SK-N-SH (cell line): ENCODE measurements around the gene GEN1. TPM values are rescaled to one million over a fixed set of nuclear protein-coding genes. Genes with fewer than 3 reads are reported as not detected.

Experiments
- CHD2 ChIP-seq: fragments of 150-350 bp; IDR thresholded peaks from 2 replicates; pipeline ENCODE4 v1.6.1; 2018; ENCODE audit warnings: low read length; ENCODE audit not compliant: partially characterized antibody
- CTCF ChIP-seq: fragments of 200-600 bp; sonication (generic); IDR thresholded peaks from 2 replicates; pipeline ENCODE4 v1.6.1; 2017; ENCODE audit warnings: antibody characterized with exemption, mild to moderate bottlenecking, moderate library complexity
- ELF1 ChIP-seq: IDR thresholded peaks from 2 replicates; pipeline ENCODE4 v1.4.0; 2012
- EZH2phosphoT487 ChIP-seq: fragments of 200-600 bp; sonication (generic); IDR thresholded peaks from 2 replicates; pipeline ENCODE4 v1.6.1; 2017; ENCODE audit warnings: low read depth, mixed run types, mild to moderate bottlenecking, antibody characterized with exemption, moderate library complexity, borderline replicate concordance
- FOSL2 ChIP-seq: IDR thresholded peaks from 2 replicates; pipeline ENCODE4 v1.4.0; 2012; ENCODE audit warnings: low read depth, mild to moderate bottlenecking, moderate library complexity, borderline replicate concordance
- FOXJ3 ChIP-seq: sonication (generic); formaldehyde crosslinking; IDR thresholded peaks from 2 replicates; pipeline ENCODE4 v1.5.1; 2020; ENCODE audit warnings: mild to moderate bottlenecking, missing genetic modification reagents
- FOXM1 ChIP-seq: IDR thresholded peaks from 2 replicates; pipeline ENCODE4 v1.4.0; 2012; ENCODE audit warnings: low read depth, mild to moderate bottlenecking
- GATA2 ChIP-seq: sonication (generic); formaldehyde crosslinking; IDR thresholded peaks from 2 replicates; pipeline ENCODE4 v1.5.0; 2020; ENCODE audit warnings: mild to moderate bottlenecking, missing genetic modification reagents
- JUND ChIP-seq: IDR thresholded peaks from 2 replicates; pipeline ENCODE4 v1.4.0; 2012
- NRF1 ChIP-seq: IDR thresholded peaks from 2 replicates; pipeline ENCODE4 v1.6.1; 2012; ENCODE audit warnings: low read depth, mild to moderate bottlenecking, low read length
- POLR2AphosphoS5 ChIP-seq: IDR thresholded peaks from 2 replicates; pipeline ENCODE4 v1.6.1; 2012; ENCODE audit warnings: low read depth, low read length
- RFX5 ChIP-seq: IDR thresholded peaks from 2 replicates; pipeline ENCODE4 v1.6.1; 2012; ENCODE audit warnings: mild to moderate bottlenecking, improper control_type of control experiment, low read length
- SMC3 ChIP-seq: IDR thresholded peaks from 2 replicates; pipeline ENCODE4 v1.6.1; 2012; ENCODE audit warnings: low read depth, low read length, improper control_type of control experiment
- TAF1 ChIP-seq: IDR thresholded peaks from 2 replicates; pipeline ENCODE4 v1.6.1; 2012; ENCODE audit warnings: low read depth, mild to moderate bottlenecking, low read length, moderate library complexity, borderline replicate concordance
- USF2 ChIP-seq: fragments of 150-350 bp; IDR thresholded peaks from 2 replicates; pipeline ENCODE4 v1.6.1; 2017; ENCODE audit warnings: antibody characterized with exemption, low read length, low read depth, borderline replicate concordance
- polyA plus RNA-seq, 3 experiments: library from polyadenylated mRNA; depleted of rRNA; stranded (reverse); fragments of >200 nt; gene quantifications; 2 replicates each; pipeline ENCODE4 v1.2.3, GENCODE V29; 2012
- TF ChIP-seq, protein P1 (sequence below): IDR thresholded peaks from 2 replicates; pipeline ENCODE4 v1.6.1; 2012; ENCODE audit warnings: mild to moderate bottlenecking, low read depth, low read length, moderate library complexity
- TF ChIP-seq, protein P2 (sequence below): IDR thresholded peaks from 2 replicates; pipeline ENCODE4 v1.4.0; 2012; ENCODE audit warnings: low read depth, borderline replicate concordance
- TF ChIP-seq, protein P3 (sequence below): fragments of 150-350 bp; IDR thresholded peaks from 2 replicates; pipeline ENCODE4 v1.6.1; 2016; ENCODE audit warnings: mild to moderate bottlenecking, low read depth, low read length

The GEN1 gene
- polyA plus RNA-seq, 1 of the 3 experiments (the other 2 are of a cell fraction) = 5.3 TPM

- TF ChIP-seq, protein P1, sequence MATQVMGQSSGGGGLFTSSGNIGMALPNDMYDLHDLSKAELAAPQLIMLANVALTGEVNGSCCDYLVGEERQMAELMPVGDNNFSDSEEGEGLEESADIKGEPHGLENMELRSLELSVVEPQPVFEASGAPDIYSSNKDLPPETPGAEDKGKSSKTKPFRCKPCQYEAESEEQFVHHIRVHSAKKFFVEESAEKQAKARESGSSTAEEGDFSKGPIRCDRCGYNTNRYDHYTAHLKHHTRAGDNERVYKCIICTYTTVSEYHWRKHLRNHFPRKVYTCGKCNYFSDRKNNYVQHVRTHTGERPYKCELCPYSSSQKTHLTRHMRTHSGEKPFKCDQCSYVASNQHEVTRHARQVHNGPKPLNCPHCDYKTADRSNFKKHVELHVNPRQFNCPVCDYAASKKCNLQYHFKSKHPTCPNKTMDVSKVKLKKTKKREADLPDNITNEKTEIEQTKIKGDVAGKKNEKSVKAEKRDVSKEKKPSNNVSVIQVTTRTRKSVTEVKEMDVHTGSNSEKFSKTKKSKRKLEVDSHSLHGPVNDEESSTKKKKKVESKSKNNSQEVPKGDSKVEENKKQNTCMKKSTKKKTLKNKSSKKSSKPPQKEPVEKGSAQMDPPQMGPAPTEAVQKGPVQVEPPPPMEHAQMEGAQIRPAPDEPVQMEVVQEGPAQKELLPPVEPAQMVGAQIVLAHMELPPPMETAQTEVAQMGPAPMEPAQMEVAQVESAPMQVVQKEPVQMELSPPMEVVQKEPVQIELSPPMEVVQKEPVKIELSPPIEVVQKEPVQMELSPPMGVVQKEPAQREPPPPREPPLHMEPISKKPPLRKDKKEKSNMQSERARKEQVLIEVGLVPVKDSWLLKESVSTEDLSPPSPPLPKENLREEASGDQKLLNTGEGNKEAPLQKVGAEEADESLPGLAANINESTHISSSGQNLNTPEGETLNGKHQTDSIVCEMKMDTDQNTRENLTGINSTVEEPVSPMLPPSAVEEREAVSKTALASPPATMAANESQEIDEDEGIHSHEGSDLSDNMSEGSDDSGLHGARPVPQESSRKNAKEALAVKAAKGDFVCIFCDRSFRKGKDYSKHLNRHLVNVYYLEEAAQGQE = no peak
- TF ChIP-seq, protein P2, sequence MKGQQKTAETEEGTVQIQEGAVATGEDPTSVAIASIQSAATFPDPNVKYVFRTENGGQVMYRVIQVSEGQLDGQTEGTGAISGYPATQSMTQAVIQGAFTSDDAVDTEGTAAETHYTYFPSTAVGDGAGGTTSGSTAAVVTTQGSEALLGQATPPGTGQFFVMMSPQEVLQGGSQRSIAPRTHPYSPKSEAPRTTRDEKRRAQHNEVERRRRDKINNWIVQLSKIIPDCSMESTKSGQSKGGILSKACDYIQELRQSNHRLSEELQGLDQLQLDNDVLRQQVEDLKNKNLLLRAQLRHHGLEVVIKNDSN = no peak
- TF ChIP-seq FOXJ3 (CRISPR knock-in tag) = no peak; the same call in 1 of the 2 replicates
- TF ChIP-seq POLR2AphosphoS5 = no peak
- TF ChIP-seq, protein P3, sequence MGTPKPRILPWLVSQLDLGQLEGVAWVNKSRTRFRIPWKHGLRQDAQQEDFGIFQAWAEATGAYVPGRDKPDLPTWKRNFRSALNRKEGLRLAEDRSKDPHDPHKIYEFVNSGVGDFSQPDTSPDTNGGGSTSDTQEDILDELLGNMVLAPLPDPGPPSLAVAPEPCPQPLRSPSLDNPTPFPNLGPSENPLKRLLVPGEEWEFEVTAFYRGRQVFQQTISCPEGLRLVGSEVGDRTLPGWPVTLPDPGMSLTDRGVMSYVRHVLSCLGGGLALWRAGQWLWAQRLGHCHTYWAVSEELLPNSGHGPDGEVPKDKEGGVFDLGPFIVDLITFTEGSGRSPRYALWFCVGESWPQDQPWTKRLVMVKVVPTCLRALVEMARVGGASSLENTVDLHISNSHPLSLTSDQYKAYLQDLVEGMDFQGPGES = no peak
- no peak for TF ChIP-seq JUND
- TF ChIP-seq NRF1 = no peak
- peak; percentile 54 for TF ChIP-seq CHD2
- no peak for TF ChIP-seq ELF1
- no peak for TF ChIP-seq FOSL2
- TF ChIP-seq EZH2phosphoT487 = no peak
- TF ChIP-seq TAF1 = no peak
- no peak for TF ChIP-seq SMC3
- no peak for TF ChIP-seq CTCF
- TF ChIP-seq USF2 = no peak
- TF ChIP-seq FOXM1 = no peak
- TF ChIP-seq RFX5 = 0 out of 2 replicates have a peak, but pooled peaks have one; percentile 37
- TF ChIP-seq GATA2 (CRISPR knock-in tag) = peak; percentile 24; the same call in 1 of the 2 replicates
Observed at GRCh38 chr2:17788773-17789172, 34.8 kb downstream of the GEN1 start (continued).
